T-helper 9 cell (primary cell): ENCODE measurements around the gene GPN2.
"Not testable (repeated sequence)": the region's sequence is repeated elsewhere in the genome, so short reads cannot be mapped to it uniquely, and the experiment has no call there.

Source experiments
- DNase-seq: peaks from one replicate; pipeline ENCODE4 v3.0.0-alpha.2; 2020

Gene GPN2

DNA sequence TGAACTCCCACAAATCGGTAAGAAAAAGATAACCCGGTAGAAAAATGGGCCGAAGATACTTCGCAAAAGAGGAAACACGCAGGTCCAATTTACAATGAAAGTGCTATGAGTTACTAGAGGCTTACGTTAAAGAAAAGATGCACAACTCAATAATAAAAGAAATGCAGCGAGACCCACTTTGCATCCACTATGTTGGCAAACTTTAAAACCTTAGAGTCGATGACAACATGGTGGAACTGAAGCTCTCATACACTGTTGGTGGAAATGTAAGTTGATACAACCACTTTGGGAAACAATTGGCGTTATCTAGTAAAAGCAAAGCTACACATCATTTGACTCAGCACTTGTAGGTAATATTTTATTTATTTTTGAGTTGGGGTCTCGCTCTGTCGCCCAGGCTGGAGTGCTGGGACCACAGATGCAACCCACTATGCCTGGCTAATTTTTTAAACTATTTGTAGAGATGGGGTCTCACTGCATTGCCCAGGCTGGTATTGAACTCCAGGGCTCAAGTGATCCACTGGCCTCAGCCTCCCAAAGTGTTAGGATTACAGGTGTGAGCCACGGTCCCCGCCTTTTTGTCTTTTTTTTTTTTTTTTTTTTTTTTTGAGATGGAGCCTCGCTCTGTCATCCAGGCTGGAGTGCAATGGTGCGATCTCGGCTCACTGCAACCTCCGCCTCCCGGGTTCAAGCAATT, 10.9 kb upstream of the GPN2 start:
- no peak for DNase-seq

DNA sequence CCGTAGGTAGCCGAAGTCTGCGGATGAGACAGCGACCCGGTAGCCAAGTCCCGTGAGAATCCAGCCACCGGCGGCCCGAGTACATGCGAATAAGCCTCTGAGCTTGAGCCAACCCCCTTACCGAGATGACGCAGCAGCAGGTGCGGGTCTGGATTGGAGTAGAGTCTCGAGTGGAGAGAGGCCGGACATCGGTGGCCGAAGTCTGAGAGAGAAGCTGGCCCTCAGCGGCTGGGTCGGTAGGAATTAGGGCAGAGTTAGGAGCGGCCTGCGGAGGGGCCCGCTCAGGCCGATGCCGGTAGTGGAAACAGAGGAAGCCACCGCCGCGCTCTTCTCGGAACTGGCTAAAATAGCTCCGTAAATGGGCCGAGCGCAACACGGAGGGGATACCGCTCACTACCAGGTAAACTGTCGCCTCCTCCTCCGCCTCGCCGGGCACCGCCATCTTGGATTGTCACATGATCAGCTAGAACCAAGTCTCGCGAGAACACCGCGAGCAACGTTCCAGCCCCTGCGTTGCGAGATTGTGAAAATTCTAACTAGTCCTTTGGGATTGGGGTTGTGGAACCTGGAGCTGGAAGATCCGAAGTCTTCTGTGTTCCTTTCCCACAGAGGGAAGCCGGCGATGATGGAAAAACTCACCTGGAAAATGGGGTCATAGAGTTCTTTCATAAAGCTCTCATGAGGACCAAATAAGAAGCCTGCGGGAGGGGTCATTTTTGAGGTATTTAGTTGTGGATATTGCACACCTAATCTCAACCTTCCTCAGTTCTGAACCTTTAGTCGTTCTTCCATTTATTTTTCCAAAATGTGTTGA, 10.1 kb upstream of the GPN2 start, which contains the start of gene GPATCH3:
Gene GPATCH3 (minus strand): TSS at position 467 of the 814 bp plus-strand sequence. CDS start 25 bp downstream, at position 442.
- DNase-seq = peak; percentile 84

DNA sequence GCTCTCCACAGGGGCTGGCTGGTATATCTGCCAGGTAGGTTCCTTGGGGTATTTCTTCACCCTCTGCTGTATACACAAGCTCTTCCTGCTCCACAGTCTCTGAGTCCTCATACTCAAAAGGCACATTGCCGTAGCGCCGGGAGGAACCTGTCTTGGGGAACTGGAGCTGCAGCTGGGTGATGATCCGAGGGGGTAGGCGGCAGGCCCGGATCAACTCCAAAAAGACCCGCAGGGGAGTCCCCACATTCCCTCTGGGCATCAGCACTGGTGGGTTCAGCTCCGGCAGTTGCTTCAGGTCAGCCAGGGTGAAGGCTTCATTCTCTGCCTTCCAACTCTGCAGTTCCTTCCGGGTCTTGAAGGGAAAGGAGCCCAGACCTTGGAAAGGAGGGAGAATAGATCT, 7.3 kb upstream of the GPN2 start:
- no peak for DNase-seq

DNA sequence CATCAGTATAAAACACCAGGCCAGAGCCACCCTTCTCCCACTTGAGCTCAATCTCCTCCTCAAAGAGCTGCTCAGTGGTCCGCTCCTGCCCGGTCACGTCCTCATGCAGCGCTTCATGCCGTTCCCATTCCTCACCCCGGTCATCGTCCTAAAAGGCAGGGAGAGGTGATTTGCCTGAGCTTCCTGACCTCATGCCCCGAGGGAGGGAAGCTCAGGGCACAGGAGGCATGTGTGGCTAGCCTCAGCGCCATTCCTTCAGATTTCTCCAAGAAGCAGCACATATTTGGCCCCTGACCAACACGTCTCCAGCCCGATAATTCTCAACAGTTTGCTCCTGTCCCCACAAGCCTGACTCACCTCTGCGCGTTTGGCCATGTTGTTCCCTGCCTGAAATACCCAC, 4.2 kb upstream of the GPN2 start:
- no peak for DNase-seq

DNA sequence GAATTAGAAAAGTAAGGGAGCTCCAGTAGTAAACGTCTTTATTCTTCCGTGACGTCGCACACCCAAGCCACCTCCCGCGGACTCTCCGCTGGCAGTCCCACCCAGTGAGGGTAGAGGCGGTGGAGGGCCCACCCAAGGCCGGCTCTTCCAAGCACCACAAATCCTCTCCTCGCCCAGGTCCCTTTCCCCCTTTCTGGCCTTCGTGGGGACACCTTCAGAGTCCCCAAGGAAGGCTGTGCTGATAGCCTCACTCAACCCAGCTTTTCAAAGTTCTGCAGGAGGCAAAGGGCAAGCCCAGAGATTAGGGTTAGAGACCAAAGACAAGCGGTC, 349 bp upstream of the GPN2 start:
- DNase-seq = no peak

DNA sequence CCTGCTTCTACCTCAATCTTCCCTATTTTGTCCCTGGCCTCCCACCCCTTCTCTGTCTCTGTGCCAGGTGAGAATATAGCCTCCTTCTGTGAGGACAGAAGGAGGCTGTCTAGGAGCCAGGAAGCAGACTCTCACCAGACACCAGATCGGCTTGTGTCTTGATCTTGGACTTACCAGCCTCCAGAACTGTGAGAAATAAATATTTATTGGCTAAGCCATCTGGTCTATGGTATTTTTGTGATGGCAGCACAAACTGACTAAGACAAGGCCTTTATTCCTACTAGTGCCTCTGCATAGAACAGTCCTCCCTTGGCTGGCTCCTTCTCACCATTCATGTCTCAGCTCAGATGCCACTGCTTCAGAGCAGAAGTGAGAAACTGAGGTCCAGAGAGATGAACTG, 1.9 kb downstream of the GPN2 start:
- DNase-seq = no peak

DNA sequence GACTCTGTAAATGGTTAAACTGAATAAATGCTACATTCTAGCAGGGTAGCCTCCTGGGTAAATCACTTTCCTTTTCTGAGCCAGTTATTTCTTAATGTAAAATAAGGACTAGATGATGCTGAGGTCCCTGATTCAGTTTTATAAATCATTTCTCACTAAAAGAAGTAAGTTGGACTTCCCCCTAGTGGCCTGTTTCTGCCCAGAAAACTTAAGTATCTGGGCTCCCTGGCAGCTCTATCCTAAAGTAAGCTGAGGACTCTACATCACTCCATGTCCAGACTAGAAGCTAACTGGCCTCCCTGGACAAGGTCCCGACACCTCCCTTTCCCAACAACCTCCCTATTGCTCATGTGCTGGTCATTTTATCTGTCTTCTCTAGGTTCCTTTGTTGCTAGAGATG, 3.0 kb downstream of the GPN2 start:
- DNase-seq = no peak

DNA sequence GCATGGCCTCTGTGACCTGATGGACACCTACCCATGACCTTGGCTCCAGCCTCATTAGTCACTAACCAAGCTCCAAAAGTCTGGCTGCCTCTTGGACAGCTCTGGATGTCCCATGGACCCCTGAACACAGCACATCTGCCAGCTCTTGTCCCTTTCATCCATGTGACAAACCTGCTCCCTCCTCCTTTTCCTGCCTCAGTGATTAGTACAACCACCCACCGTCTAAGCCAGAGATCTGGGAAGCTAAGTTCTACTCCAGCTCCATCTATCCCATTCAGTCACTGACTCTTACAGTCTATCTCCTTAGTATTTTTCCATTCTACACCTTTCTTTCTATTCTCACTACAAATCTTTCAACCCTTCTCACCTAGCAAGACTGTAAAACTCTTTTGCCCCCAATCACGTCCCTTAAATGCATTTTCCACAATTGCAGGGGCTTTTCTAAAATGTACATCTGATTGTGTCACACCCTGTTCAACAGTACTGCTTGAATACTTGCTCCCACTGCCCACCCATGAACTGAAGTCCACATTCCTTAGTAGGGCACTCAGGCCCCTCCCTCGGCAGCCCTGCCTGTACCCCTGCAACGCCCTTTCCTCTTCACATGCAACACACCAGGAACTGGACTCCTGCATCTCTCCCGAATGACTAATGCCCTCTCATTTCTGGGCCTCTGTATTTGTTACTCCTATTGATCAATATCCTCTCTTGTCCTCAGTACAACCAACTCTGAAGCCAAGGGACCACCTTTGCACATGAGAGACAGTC, 7.2 kb downstream of the GPN2 start:
- DNase-seq = no peak

DNA sequence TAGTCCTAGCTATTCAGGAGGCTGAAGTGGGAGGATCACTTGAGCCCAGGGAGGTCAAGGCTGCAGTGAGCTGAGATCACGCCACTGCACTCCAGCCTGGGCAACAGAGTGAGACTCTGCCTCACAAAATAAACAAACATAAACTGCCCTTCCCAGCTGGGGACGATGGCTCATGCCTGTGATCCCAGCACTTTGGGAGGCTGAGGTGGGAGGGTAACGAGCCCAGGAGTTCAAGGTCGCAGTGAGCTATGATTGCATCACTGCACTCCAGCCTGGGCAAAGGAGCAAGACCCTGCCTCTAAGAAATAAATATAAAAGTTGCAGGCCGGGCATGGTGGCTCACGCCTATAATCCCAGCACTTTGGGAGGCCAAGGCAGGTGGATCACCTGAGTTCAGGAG, 8.5 kb downstream of the GPN2 start:
- not testable (repeated sequence) for DNase-seq

DNA sequence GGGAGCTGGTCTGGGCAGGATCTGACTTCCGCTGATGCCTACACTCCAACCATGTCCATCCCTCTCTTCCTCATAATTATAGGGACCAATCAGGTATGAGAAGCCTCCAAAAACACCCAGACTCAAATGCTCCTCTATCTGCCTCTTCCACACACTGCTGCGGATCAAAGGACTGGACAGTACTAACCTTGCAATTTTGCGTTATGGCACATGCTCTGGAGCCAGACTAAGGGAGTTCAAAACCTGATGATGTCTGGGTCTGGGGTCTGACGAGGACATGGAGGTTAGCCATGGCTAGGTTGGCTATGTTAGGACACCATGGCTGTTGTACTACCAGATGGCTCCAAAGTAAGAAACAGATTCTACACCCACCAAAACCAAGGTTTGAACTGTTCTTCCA, 10.3 kb downstream of the GPN2 start:
- no peak for DNase-seq

DNA sequence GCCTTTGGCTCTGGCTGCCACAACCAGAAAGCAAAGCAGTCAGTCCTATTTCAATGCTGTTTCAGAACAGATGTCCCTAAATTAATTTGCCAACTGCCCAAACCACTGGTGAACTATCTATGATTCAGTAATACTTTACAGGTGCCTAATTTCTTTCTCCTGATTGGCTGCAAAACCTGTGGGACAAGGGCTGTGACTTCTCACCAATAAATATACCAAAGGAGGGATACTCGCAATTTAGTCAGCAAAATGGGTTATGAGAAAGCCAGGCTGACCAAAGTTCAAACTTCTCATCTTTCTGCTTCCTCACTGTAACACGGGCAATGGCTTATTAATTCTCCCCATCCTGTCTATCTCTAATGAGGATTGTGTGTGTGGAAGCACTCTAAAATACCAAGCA, 12.8 kb downstream of the GPN2 start:
- no peak for DNase-seq

DNA sequence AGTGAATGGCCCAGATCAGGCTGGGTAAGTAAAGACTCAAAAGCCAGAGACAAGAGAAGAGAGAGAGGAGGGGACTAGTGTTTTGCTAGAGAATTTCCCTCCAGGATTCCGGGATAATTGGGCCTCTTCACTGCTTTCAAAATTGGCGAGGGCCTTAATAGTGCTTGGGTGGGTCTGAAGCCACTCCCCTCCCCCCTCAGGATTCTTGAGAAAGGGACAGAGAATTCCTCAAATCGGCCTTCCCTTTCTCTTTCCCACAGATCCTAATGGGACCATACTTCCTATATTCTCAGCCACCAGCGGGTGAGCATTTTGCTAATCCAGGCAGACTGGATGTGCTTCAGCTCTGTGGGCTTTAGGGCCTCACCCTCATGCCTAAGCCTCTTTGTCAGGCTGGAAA, 15.2 kb downstream of the GPN2 start:
- DNase-seq = no peak

DNA sequence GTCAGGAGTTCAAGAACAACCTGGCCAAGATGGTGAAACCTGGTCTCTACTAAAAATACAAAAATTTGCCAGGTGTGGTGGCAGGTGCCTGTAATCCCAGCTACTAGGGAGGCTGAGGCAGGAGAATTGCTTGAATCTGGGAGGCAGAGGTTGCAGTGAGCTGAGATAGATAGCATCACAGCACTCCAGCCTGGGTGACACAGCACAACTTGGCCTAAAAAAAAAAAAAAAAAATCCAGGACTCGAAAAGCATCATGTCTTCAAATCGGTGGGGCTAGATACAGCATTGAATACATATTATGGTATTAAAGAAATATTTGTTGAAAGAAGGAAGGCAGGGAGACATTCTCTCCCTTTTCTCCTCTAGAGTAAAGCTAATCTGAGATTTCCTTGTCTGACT, 17.0 kb downstream of the GPN2 start:
- DNase-seq = not testable (repeated sequence)

DNA sequence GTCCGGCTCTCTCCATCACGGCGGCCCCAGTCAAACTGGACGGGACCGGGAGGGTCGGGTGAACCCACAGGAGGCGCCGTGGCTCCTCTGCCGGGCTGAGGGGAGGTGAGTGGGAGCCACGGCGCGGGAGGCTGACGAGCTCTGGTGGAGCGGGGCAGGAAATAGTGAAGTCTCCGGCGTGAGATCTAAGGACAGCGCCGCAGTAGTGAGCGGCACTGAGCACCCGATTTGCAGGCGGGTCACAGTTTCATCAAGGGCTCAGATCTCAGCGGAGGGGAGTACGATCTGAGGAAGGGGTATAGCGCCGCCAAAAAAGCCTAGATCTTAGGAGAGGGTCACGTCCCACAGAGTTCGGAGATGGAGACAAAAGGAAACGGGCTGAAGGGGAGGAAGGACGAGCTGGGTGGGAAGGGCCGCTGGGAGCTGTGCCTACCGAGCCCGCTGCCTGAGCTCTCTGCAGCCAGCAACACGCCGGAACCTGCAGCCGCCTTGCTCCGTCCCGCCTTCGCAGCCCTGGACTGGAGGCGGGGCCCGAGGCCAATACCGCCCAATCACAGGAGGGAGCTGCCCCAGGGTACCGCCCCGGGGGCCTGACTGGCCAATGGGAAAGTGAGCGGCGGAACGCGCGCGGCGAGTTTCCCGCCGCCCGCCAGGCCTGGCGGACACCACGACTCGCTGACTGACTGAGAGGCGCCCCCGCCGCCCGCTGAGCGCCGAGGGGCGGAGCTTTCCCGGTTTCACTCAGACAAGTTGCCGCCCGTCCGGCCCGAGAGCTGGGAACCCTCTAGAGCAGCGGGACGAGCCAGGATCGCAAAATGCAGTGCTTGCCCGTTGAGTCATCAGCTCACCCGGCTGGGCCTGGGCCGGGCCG, 25.2 kb downstream of the GPN2 start:
- DNase-seq = peak; percentile 87

DNA sequence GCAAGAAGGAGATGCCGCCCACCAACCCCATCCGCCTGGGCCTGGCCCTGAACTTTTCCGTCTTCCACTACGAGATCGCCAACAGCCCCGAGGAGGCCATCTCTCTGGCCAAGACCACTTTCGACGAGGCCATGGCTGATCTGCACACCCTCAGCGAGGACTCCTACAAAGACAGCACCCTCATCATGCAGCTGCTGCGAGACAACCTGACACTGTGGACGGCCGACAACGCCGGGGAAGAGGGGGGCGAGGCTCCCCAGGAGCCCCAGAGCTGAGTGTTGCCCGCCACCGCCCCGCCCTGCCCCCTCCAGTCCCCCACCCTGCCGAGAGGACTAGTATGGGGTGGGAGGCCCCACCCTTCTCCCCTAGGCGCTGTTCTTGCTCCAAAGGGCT, 26.4 kb downstream of the GPN2 start:
- no peak for DNase-seq

DNA sequence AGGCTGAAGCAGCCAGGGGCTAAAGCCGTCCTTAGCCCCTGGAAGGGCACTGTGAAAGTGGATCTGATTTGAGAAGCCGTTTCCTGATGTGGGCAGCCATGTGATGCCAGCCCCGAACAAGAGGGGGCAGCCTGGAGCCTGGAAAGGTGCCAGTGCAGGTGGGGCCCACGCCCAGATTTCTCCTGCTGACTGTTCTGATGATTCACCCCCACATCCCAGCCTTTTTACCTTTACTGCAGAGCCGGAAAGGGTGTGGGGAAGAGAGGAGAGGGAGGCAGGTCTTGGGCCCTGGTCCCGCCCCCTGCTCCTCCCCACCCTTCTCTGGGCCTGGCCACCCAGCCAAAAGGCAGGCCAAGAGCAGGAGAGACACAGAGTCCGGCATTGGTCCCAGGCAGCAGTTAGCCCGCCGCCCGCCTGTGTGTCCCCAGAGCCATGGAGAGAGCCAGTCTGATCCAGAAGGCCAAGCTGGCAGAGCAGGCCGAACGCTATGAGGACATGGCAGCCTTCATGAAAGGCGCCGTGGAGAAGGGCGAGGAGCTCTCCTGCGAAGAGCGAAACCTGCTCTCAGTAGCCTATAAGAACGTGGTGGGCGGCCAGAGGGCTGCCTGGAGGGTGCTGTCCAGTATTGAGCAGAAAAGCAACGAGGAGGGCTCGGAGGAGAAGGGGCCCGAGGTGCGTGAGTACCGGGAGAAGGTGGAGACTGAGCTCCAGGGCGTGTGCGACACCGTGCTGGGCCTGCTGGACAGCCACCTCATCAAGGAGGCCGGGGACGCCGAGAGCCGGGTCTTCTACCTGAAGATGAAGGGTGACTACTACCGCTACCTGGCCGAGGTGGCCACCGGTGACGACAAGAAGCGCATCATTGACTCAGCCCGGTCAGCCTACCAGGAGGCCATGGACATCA, 27.1 kb downstream of the GPN2 start, which contains the start of gene SFN:
Gene SFN (plus strand): TSS at position 369 of the 904 bp plus-strand sequence. CDS start 64 bp downstream, at position 433.
- DNase-seq = peak; percentile 29

DNA sequence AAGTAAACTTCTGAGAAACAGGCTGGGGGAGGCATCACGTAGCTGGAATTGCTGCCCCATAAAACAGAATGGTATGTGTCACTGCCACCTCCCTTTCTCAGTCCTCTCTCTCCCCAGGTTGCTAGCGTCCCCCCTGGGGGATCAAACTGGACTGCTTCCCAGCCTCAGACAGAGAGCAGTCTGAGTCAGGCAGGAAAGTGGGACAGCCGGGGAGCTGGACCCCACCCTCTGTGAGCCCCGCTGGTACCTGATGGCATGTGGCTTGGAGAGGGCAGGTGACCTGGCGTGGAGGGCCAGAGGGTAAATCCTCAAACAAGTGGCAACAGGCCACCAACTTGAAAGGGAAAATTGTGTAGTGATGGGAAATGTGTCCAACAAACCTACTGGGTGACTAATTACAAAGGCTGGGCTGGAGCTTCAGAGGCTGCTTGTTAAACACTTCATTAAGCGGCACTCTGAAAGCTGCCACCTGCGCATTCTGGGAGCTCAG, 28.1 kb downstream of the GPN2 start:
- no peak for DNase-seq

DNA sequence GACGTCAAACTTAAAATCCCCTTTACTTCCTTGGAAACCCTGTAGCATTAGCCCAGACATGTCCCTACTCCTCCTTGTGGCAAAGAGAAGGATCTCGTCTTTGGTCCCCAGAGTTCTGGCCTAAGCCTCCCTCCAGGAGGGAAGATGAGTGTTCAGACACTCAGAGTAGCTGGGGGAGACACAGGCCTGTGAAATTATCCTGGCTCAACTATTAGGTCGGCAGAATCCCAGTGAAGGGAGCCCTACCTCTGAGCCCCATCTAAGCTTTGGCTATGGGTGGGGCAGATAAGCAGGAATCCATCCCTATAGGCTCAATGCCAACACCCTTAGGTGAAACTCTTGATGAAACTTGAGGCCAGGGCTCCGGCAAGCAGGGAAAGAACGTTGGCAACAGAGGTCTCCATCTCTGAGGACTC, 28.8 kb downstream of the GPN2 start:
- no peak for DNase-seq

DNA sequence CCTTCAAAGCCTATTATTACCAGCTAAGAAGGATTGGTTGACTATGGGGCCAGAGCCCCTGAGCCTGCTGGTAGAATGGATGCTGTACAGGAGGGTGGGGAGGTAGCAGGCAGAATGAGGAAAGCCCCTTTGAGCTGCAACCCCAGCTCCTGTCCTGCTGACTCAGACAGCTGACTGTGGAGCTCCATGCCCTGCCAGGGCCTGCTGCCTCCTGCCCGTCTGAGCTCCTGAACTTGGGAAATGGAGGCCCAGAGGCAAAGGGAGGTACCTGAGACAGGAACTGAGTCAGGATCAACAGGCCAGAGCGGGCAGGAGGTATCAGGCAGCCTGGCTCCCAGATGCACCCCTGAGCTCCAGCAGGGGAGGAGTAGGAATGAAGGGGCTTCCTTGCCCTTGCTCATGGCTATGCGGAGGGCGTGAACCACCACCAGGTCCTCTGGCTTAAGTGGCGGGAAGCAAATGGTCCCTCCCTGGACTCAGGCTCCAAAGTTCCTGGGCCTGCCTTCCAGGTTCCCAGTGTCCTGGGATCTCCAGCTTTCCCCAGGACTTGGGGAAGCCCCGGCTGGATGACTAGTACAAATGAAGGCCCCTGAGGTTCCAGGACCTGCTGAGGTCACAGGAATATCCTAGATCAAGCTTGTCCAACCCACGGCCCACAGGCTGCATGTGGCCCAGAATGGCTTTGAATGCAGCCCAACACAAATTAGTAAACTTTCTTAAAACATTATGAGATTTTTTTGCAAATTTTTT, 31.0 kb downstream of the GPN2 start:
- DNase-seq = no peak

DNA sequence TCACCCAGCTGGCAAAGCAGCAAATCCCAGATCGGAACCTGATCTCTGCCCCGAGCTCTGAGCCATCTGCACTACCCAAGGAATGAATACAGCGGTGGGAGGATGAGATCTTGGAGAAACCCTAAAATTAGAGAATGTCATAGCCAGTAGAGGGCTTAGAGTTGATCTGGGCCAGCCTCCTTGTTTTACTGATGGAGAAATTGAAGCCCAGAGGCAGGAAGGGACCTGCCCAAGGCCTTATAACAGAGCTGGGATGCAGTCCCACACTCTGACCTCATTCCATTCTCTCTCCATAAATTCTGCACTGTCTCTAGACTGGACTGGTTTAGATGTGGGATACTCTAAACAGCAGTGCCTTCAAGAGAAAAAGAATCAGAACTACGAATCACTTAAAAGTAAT, 31.9 kb downstream of the GPN2 start:
- no peak for DNase-seq
